Mesodermal cell (in vitro differentiated cells): ENCODE data around the gene RIT1.
A peak's percentile ranks its signal among the peaks of the same experiment; 100 is the strongest.

Source experiments
- H3K27ac ChIP-seq: 2 replicates; pipeline ENCODE4 v1.7.0; 2013; ENCODE audit warnings: mild to moderate bottlenecking, low read depth, low read length, moderate library complexity; ENCODE audit not compliant: severe bottlenecking
- H3K36me3 ChIP-seq: 2 replicates; pipeline ENCODE4 v1.7.1; 2013; ENCODE audit warnings: mild to moderate bottlenecking, low read length, moderate library complexity; ENCODE audit not compliant: control insufficient read depth, insufficient read depth
- H3K4me1 ChIP-seq: one replicate; pipeline ENCODE4 v1.7.1; 2013; ENCODE audit warnings: mild to moderate bottlenecking, low read length; ENCODE audit not compliant: insufficient read depth, control insufficient read depth, poor library complexity, severe bottlenecking
- H3K4me3 ChIP-seq: 2 replicates; pipeline ENCODE4 v1.7.0; 2013; ENCODE audit warnings: low read length, control low read depth, mild to moderate bottlenecking; ENCODE audit not compliant: insufficient read depth, poor library complexity, severe bottlenecking; ENCODE audit errors: extremely low read depth
- H3K9me3 ChIP-seq: 2 replicates; pipeline ENCODE4 v1.7.1; 2013; ENCODE audit warnings: mild to moderate bottlenecking, low read length, moderate library complexity; ENCODE audit not compliant: control insufficient read depth
- WGBS, 2 experiments: methylation state at CpG; one replicate each; pipeline ENCODE4 v1.1.5; 2013; ENCODE audit warnings: missing lambda C conversion rate in 2 of 2; ENCODE audit not compliant: insufficient coverage in 2 of 2; 5-methylcytosine and 5-hydroxymethylcytosine counted together

Gene RIT1

DNA sequence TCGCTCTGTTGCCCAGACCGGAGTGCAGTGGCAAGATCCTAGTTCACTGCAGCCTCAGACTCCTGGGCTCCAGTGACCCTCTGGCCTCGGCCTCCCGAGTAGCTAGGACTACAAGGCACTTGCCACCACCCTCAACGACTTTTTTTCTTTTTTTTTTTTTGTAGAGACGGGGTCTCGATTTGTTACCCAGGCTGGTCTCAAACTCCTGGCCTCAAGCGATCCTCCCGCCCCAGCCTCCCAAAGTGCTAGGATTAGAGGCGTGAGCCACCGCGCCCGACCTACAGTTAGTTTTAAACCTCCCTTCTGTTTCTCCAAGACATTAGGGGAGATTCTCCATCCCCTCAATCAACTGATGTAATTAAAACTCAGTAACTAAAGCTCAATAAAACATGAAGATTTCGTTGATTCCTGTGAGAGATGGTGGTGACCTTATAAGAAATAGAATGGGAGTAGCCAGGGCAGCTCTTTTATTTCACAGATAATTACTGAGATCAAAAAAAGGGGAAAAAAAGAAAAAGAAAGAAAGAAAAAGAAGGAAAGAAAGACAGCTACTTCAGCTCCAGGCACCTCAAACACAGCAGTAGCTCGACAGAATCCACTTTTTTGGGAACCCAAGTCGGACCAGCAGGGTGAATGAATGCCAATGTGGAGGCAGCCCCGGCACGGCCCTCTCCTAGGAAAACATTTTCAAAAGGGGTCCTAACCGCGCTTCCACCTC is 54.7 kb downstream of the RIT1 start:
- Histone ChIP-seq H3K4me3 (peak overlapping the region; percentile 79), H3K9me3 (no peaks in the 10 kb centered on the region), H3K27ac (peak overlapping the region; percentile 37), H3K36me3 (peaks cover 41% of the 10 kb centered on the region), H3K4me1 (no peaks in the 10 kb centered on the region)
- 42 to 49% methylated on average over 13 to 15 of the region's 20 CpGs for WGBS, 2 experiments

- H3K4me1 ChIP-seq: no peaks in the 10 kb centered on the region
- H3K36me3 ChIP-seq: peaks cover 81% of the 10 kb centered on the region
- H3K27ac ChIP-seq: no peak overlapping the region
- 93 to 100% methylated on average over 1 of the region's 3 CpGs for WGBS, 2 experiments
- no peaks in the 10 kb centered on the region for H3K9me3 ChIP-seq
- no peak overlapping the region for H3K4me3 ChIP-seq
Observed at GRCh38 chr1:155850345-155850744, 60.8 kb downstream of the RIT1 start.

GRCh38 chr1:155847823-155848529 is 63.2 kb downstream of the RIT1 start:
- H3K4me3 ChIP-seq: no peak overlapping the region
- H3K27ac ChIP-seq: no peak overlapping the region
- no CpG with 5 or more reads among the region's 1 CpG for WGBS, 2 experiments
- no peaks in the 10 kb centered on the region for H3K4me1 ChIP-seq
- H3K36me3 ChIP-seq: peaks cover 81% of the 10 kb centered on the region
- H3K9me3 ChIP-seq: no peaks in the 10 kb centered on the region
